Thoracic aorta (tissue), 2 donors: ENCODE results near the gene MAP2K1. TPM values are rescaled to one million over a fixed set of nuclear protein-coding genes. Genes with fewer than 3 reads are reported as not detected.

Experiments used
- ATAC-seq: fragments of 150-250 bp; one replicate; pipeline ENCODE4 v1.8.0; 2017; ENCODE audit warnings: low read depth; ENCODE audit not compliant: insufficient number of reproducible peaks, low FRiP score
- DNase-seq: peaks from one replicate; pipeline ENCODE4 v3.0.0-alpha.2; 2020; ENCODE audit warnings: low spot score
- H3K27ac ChIP-seq, 2 donors: fragments of 200-600 bp; sonication (generic); 1 replicate in 1 of 2; 2 replicates in 1 of 2; pipeline ENCODE4 v1.5.1; 2016; ENCODE audit warnings: mild to moderate bottlenecking in 2 of 2, moderate library complexity in 2 of 2
- H3K27me3 ChIP-seq: fragments of 200-600 bp; sonication (generic); replicated peaks from 2 replicates; pipeline ENCODE4 v1.6.0; 2016; ENCODE audit warnings: mild to moderate bottlenecking; ENCODE audit not compliant: insufficient read depth
- H3K36me3 ChIP-seq: fragments of 200-600 bp; sonication (generic); one replicate; pipeline ENCODE4 v1.5.1; 2016
- H3K4me1 ChIP-seq, 2 donors: fragments of 200-600 bp; sonication (generic); 1 replicate in 1 of 2; 2 replicates in 1 of 2; pipeline versions ENCODE4 v1.5.1 to v1.6.0; 2016; ENCODE audit warnings: low read depth in 2 of 2, mild to moderate bottlenecking in 1 of 2; ENCODE audit not compliant: control insufficient read depth in 1 of 2
- H3K4me3 ChIP-seq: fragments of 200-600 bp; sonication (generic); 2 replicates; pipeline ENCODE4 v1.5.1; 2016; ENCODE audit warnings: mild to moderate bottlenecking
- H3K9me3 ChIP-seq: fragments of 200-600 bp; sonication (generic); 2 replicates; pipeline ENCODE4 v1.5.1; 2016
- total RNA-seq, 2 donors: library from RNA; depleted of rRNA; stranded (reverse); fragments of >200 nt; gene quantifications; one replicate each; pipeline versions ENCODE4 v1.1.0 to v1.2.3, GENCODE V29; 2016
- TF ChIP-seq, protein P1 (sequence below): fragments of 200-600 bp; sonication (generic); IDR thresholded peaks from one replicate; pipeline ENCODE4 v1.5.1; 2019; ENCODE audit warnings: antibody characterized with exemption

Gene MAP2K1
- total RNA-seq, 2 donors from 2014 or later = 58.7 to 62.3 TPM

DNA sequence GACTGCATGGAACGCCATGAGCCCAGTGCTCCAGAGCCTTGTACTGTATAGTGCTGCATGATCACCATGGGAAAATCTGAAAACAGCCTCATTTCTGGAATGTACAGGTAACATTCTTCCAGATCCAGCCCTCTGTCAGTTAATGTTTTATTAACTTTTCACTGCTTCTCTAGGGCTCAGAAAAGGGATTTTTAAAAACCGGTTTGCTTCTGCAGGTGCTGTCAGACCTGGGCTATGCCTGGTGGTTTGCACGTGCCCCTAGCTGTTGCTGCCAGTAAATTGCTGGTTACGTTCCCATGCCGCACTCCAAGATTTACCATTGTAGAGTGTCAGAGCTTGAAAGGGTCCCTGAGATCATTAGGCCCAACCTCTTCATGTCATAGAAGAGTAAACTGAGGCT, 101.8 kb downstream of the MAP2K1 start:
- ATAC-seq (no peak), DNase-seq (no peak)
- Histone ChIP-seq H3K9me3 (no peaks in the 10 kb centered on the region), H3K27me3 (no peaks in the 10 kb centered on the region), H3K4me1 (peaks cover 0 to 12% of the 10 kb centered on the region in 2 donors), H3K4me3 (no peak overlapping the region), H3K36me3 (peaks cover 57% of the 10 kb centered on the region), H3K27ac (no peak overlapping the region)
- TF ChIP-seq, protein P1, sequence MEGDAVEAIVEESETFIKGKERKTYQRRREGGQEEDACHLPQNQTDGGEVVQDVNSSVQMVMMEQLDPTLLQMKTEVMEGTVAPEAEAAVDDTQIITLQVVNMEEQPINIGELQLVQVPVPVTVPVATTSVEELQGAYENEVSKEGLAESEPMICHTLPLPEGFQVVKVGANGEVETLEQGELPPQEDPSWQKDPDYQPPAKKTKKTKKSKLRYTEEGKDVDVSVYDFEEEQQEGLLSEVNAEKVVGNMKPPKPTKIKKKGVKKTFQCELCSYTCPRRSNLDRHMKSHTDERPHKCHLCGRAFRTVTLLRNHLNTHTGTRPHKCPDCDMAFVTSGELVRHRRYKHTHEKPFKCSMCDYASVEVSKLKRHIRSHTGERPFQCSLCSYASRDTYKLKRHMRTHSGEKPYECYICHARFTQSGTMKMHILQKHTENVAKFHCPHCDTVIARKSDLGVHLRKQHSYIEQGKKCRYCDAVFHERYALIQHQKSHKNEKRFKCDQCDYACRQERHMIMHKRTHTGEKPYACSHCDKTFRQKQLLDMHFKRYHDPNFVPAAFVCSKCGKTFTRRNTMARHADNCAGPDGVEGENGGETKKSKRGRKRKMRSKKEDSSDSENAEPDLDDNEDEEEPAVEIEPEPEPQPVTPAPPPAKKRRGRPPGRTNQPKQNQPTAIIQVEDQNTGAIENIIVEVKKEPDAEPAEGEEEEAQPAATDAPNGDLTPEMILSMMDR = no peak

DNA sequence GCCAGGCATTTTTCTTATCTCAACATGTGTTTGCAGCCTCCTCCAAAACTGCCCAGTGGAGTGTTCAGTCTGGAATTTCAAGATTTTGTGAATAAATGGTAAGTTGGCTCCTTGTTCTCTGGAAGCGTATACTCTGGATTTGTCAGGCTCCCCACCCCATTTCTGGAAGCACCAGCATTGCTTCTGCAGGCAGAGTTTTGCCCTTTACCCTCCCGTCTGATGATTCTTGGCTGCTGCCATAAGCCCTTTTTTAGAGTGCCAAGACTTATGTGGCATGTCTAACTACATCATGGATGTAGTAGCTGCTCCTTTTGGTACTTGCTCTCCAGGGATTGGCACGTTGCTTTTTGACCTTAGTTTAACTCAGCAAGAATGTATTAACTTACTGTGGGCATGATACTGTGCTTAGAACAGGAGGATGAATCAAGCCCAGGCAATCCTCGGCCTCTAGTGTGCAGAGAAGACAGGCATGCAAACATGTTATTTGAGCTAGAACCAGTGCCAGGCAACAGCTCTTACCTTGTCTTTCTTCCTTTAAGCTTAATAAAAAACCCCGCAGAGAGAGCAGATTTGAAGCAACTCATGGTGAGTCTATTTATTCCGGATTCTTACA, 102.6 kb downstream of the MAP2K1 start:
- no peaks in the 10 kb centered on the region for H3K9me3 ChIP-seq
- H3K36me3 ChIP-seq = peaks cover 57% of the 10 kb centered on the region
- peaks cover 0 to 12% of the 10 kb centered on the region in 2 donors for H3K4me1 ChIP-seq
- H3K27ac ChIP-seq = no peak overlapping the region
- no peak for ATAC-seq
- H3K4me3 ChIP-seq = no peak overlapping the region
- H3K27me3 ChIP-seq = no peaks in the 10 kb centered on the region
- TF ChIP-seq, protein P1 = no peak
- DNase-seq = no peak

DNA sequence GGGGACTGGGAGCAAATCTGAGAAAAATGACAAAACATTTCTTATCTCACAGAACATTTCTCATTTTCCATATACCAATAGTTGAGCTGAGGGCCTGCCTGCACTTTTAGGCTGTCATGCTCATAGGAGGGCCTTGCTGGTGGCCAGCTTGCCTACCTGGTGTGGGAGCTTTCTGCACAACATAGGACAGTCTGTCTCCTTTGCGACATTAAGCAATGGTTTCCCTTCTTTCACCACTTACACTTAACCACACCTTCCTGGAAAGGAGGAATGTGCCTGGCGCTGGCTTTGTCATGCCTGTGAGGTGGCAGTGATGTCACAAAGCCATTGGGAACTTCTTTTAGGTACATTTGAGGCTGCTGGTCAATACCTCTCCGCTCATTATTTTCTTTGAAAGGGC, 105.1 kb downstream of the MAP2K1 start:
- peaks cover 4 to 20% of the 10 kb centered on the region in 2 donors for H3K4me1 ChIP-seq

DNA sequence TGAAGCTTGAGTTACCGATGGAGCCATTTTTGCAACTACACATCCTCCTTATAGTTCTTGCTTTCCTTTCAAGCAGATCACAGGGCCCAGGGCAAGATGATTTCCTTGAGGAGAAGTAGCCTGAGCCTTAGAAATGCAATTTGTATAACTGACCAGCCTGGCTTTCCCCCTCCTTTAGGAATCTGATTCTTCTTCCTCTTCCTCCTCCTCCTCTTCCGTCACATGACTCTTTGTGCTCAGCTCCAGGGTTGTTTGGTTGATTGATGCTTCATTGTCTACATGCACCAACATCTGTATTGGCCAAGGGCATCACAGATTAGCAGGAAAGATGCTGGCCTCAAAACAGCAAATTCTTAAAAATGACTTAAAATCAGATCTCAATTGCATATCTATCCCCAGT, 107.5 kb downstream of the MAP2K1 start:
- ATAC-seq (no peak), DNase-seq (no peak)
- peaks cover 5 to 22% of the 10 kb centered on the region in 2 donors for H3K4me1 ChIP-seq
- H3K4me3 ChIP-seq = no peak overlapping the region
- TF ChIP-seq, protein P1 = no peak
- H3K9me3 ChIP-seq = no peaks in the 10 kb centered on the region
- H3K27me3 ChIP-seq = no peaks in the 10 kb centered on the region
- H3K36me3 ChIP-seq = peaks cover 31% of the 10 kb centered on the region
- no peak overlapping the region for H3K27ac ChIP-seq

More for the DNA sequence above, 105.1 kb downstream of the MAP2K1 start:
- Histone ChIP-seq H3K27me3 (no peaks in the 10 kb centered on the region), H3K36me3 (peaks cover 42% of the 10 kb centered on the region), H3K27ac (no peak overlapping the region), H3K4me3 (no peak overlapping the region), H3K9me3 (no peaks in the 10 kb centered on the region)
- TF ChIP-seq, protein P1 = no peak
- ATAC-seq (no peak), DNase-seq (no peak)

- H3K4me3 ChIP-seq = peak overlapping the region; percentile 85
- no peak for DNase-seq
- ATAC-seq = no peak
Observed at GRCh38 chr15:66496951-66497501, 110.3 kb downstream of the MAP2K1 start.

More at GRCh38 chr15:66496951-66497501, 110.3 kb downstream of the MAP2K1 start:
- peaks cover 5 to 16% of the 10 kb centered on the region in 2 donors for H3K4me1 ChIP-seq
- H3K27ac ChIP-seq = peak overlapping the region; percentile 79 to 84
- TF ChIP-seq, protein P1 = no peak
- H3K27me3 ChIP-seq = no peaks in the 10 kb centered on the region
- H3K9me3 ChIP-seq = no peaks in the 10 kb centered on the region
- H3K36me3 ChIP-seq = peaks cover 33% of the 10 kb centered on the region
